SK-N-SH (cell line): Measurements from ENCODE around the gene MGAT4A. TPM values are rescaled to one million over a fixed set of nuclear protein-coding genes. Genes with fewer than 3 reads are reported as not detected.

Source experiments
- CTCF ChIA-PET: fragments of 300-600, 350-600 bp; formaldehyde crosslinking; extraction: SDS; loops from one replicate; lab custom pipeline; 2021; lab: Yijun Ruan, JAX
- POLR2A ChIA-PET: fragments of 350-600 bp; sonication (Branson Sonifier 250); formaldehyde crosslinking; extraction: SDS; loops from one replicate; lab custom pipeline; 2020; ENCODE audit warnings: antibody characterized with exemption, inconsistent platforms; lab: Yijun Ruan, JAX
- DNase-seq: peaks from one replicate; pipeline ENCODE4 v3.0.0; 2012
- H2AFZ ChIP-seq: fragments of 200-600 bp; sonication (generic); 2 replicates; pipeline ENCODE4 v1.8.1; 2016; ENCODE audit warnings: antibody characterized with exemption, mild to moderate bottlenecking, low read depth
- H3F3A ChIP-seq: fragments of 200-600 bp; sonication (generic); replicated peaks from 2 replicates; pipeline ENCODE3; 2016; ENCODE audit warnings: antibody characterized with exemption, mild to moderate bottlenecking; ENCODE audit not compliant: insufficient read depth
- H3K27ac ChIP-seq, 2 experiments: fragments of 200-500 bp in 1 of 2; fragments of 200-600 bp in 1 of 2; sonication (Bioruptor generic) in 1 of 2; sonication (generic), shearing (Covaris generic) in 1 of 2; 2 replicates each; pipeline versions ENCODE4 v1.5.1 to v1.6.1; 2014 to 2016; ENCODE audit warnings: low read depth in 2 of 2, inconsistent platforms in 1 of 2, low read length in 1 of 2, mild to moderate bottlenecking in 1 of 2, mixed read lengths in 1 of 2
- H3K27me3 ChIP-seq: fragments of 200-600 bp; sonication (generic), shearing (Covaris generic); 2 replicates; pipeline ENCODE4 v1.6.1; 2016; ENCODE audit warnings: mixed run types; ENCODE audit not compliant: insufficient read depth
- H3K36me3 ChIP-seq, 2 experiments: fragments of 200-500 bp in 1 of 2; fragments of 200-600 bp in 1 of 2; sonication (Bioruptor generic) in 1 of 2; sonication (generic) in 1 of 2; replicated peaks in 1 of 2; 2 replicates each; pipeline versions ENCODE3 to v1.5.1; 2014 to 2016; ENCODE audit warnings: low read length in 1 of 2, mild to moderate bottlenecking in 1 of 2; ENCODE audit not compliant: insufficient read depth in 2 of 2, control insufficient read depth in 1 of 2
- H3K4me1 ChIP-seq, 2 experiments: fragments of 200-500 bp in 1 of 2; fragments of 200-600 bp in 1 of 2; sonication (Bioruptor generic) in 1 of 2; sonication (generic), shearing (Covaris generic) in 1 of 2; 2 replicates each; pipeline versions ENCODE4 v1.5.1 to v1.6.1; 2014 to 2016; ENCODE audit warnings: low read depth in 1 of 2, low read length in 1 of 2, mixed run types in 1 of 2; ENCODE audit not compliant: insufficient read depth in 2 of 2, control insufficient read depth in 1 of 2
- H3K4me2 ChIP-seq: fragments of 200-600 bp; sonication (generic), shearing (Covaris generic); 2 replicates; pipeline ENCODE4 v1.6.1; 2017; ENCODE audit warnings: mixed run types
- H3K4me3 ChIP-seq, 2 experiments: fragments of 200-500 bp in 1 of 2; fragments of 200-600 bp in 1 of 2; sonication (Bioruptor generic) in 1 of 2; sonication (generic), shearing (Covaris generic) in 1 of 2; 2 replicates each; pipeline versions ENCODE4 v1.5.1 to v1.8.1; 2014 to 2016; ENCODE audit warnings: low read depth in 2 of 2, inconsistent platforms in 1 of 2, low read length in 1 of 2, mild to moderate bottlenecking in 1 of 2, mixed read lengths in 1 of 2, moderate library complexity in 1 of 2
- H3K79me2 ChIP-seq: fragments of 200-600 bp; sonication (generic); 2 replicates; pipeline ENCODE4 v1.8.1; 2017; ENCODE audit warnings: mild to moderate bottlenecking; ENCODE audit not compliant: insufficient read depth
- H3K9ac ChIP-seq: fragments of 200-600 bp; sonication (generic); 2 replicates; pipeline ENCODE4 v1.6.1; 2017; ENCODE audit warnings: mixed run types
- H3K9me2 ChIP-seq: fragments of 200-600 bp; sonication (generic); 2 replicates; pipeline ENCODE4 v1.6.1; 2017; ENCODE audit warnings: mixed run types
- H3K9me3 ChIP-seq: fragments of 200-600 bp; sonication (generic); 2 replicates; pipeline ENCODE4 v1.6.1; 2017; ENCODE audit warnings: mixed run types, mild to moderate bottlenecking, moderate library complexity
- H4K20me1 ChIP-seq: fragments of 200-600 bp; sonication (generic); 2 replicates; pipeline ENCODE4 v1.6.1; 2017; ENCODE audit warnings: mild to moderate bottlenecking, mixed run types; ENCODE audit not compliant: insufficient read depth
- CTCF ChIP-seq: fragments of 200-600 bp; sonication (generic); IDR thresholded peaks from 2 replicates; pipeline ENCODE4 v1.6.1; 2017; ENCODE audit warnings: antibody characterized with exemption, mild to moderate bottlenecking, moderate library complexity
- EP300 ChIP-seq, 2 experiments: IDR thresholded peaks; 2 replicates each; pipeline versions ENCODE4 v1.4.0 to v1.6.1; 2012; ENCODE audit warnings: borderline replicate concordance in 1 of 2, low read depth in 1 of 2, low read length in 1 of 2
- FOXJ3 ChIP-seq: sonication (generic); formaldehyde crosslinking; IDR thresholded peaks from 2 replicates; pipeline ENCODE4 v1.5.1; 2020; ENCODE audit warnings: mild to moderate bottlenecking, missing genetic modification reagents
- FOXM1 ChIP-seq: IDR thresholded peaks from 2 replicates; pipeline ENCODE4 v1.4.0; 2012; ENCODE audit warnings: low read depth, mild to moderate bottlenecking
- GABPA ChIP-seq: IDR thresholded peaks from 2 replicates; pipeline ENCODE4 v1.4.0; 2012; ENCODE audit warnings: low read depth, mild to moderate bottlenecking
- GATA2 ChIP-seq: sonication (generic); formaldehyde crosslinking; IDR thresholded peaks from 2 replicates; pipeline ENCODE4 v1.5.0; 2020; ENCODE audit warnings: mild to moderate bottlenecking, missing genetic modification reagents
- IRF3 ChIP-seq: fragments of 150-350 bp; IDR thresholded peaks from 2 replicates; pipeline ENCODE4 v1.6.1; 2016; ENCODE audit warnings: mild to moderate bottlenecking, low read depth, low read length
- NFIC ChIP-seq: IDR thresholded peaks from 2 replicates; pipeline ENCODE4 v1.4.0; 2012; ENCODE audit warnings: borderline replicate concordance
- NRF1 ChIP-seq: IDR thresholded peaks from 2 replicates; pipeline ENCODE4 v1.6.1; 2012; ENCODE audit warnings: low read depth, mild to moderate bottlenecking, low read length
- POLR2AphosphoS5 ChIP-seq: IDR thresholded peaks from 2 replicates; pipeline ENCODE4 v1.6.1; 2012; ENCODE audit warnings: low read depth, low read length
- RAD21 ChIP-seq: IDR thresholded peaks from 2 replicates; pipeline ENCODE4 v1.6.1; 2012; ENCODE audit warnings: mild to moderate bottlenecking, low read length
- RCOR1 ChIP-seq: fragments of 150-350 bp; IDR thresholded peaks from 2 replicates; pipeline ENCODE4 v1.6.1; 2017; ENCODE audit warnings: antibody characterized with exemption, low read length
- RXRA ChIP-seq: IDR thresholded peaks from 2 replicates; pipeline ENCODE4 v1.4.0; 2012; ENCODE audit warnings: low read depth, mild to moderate bottlenecking, borderline replicate concordance
- SIN3A ChIP-seq: IDR thresholded peaks from 2 replicates; pipeline ENCODE4 v1.6.1; 2012; ENCODE audit warnings: low read depth, mild to moderate bottlenecking, low read length, moderate library complexity, borderline replicate concordance
- TAF1 ChIP-seq: IDR thresholded peaks from 2 replicates; pipeline ENCODE4 v1.6.1; 2012; ENCODE audit warnings: low read depth, mild to moderate bottlenecking, low read length, moderate library complexity, borderline replicate concordance
- USF1 ChIP-seq: IDR thresholded peaks from 2 replicates; pipeline ENCODE4 v1.4.0; 2012; ENCODE audit warnings: low read depth, borderline replicate concordance
- YY1 ChIP-seq: IDR thresholded peaks from 2 replicates; pipeline ENCODE4 v1.4.0; 2012; ENCODE audit warnings: low read depth, mild to moderate bottlenecking
- ZBTB33 ChIP-seq: IDR thresholded peaks from 2 replicates; pipeline ENCODE4 v1.4.0; 2012; ENCODE audit warnings: low read depth, borderline replicate concordance
- WGBS: methylation state at CpG from one replicate; pipeline ENCODE4 v1.1.6; 2017; ENCODE audit warnings: low lambda C conversion rate; 5-methylcytosine and 5-hydroxymethylcytosine counted together
- polyA plus RNA-seq, 3 experiments: library from polyadenylated mRNA; depleted of rRNA; stranded (reverse); fragments of >200 nt; gene quantifications; 2 replicates each; pipeline ENCODE4 v1.2.3, GENCODE V29; 2012

Gene MGAT4A
- polyA plus RNA-seq, 1 of the 3 experiments (the other 2 are of a cell fraction) = 0.07 TPM

- no peak for DNase-seq
- H3K9me2 ChIP-seq = no peaks in the 10 kb centered on the region
- no peak overlapping the region for H3K4me3 ChIP-seq
- H3K9me3 ChIP-seq = no peaks in the 10 kb centered on the region
- CTCF ChIA-PET = no interaction called here
- no peaks in the 10 kb centered on the region for H3K79me2 ChIP-seq
- H2AFZ ChIP-seq = no peak overlapping the region
- H3K27me3 ChIP-seq = no peaks in the 10 kb centered on the region
- no peak overlapping the region for H3K4me2 ChIP-seq
- POLR2A ChIA-PET = no interaction called here
- H3K36me3 ChIP-seq = no peaks in the 10 kb centered on the region
- peaks cover 0 to 6% of the 10 kb centered on the region in 2 experiments; a peak in 1 of 4 replicates for H3K4me1 ChIP-seq
- H3K9ac ChIP-seq = no peak overlapping the region
- 7% methylated on average over 1 of the region's 1 CpG for WGBS
- no peaks in the 10 kb centered on the region for H4K20me1 ChIP-seq
- no peak for TF ChIP-seq SIN3A
- TF ChIP-seq CTCF = no peak
- TF ChIP-seq ZBTB33 = no peak
- no peak for TF ChIP-seq USF1
- TF ChIP-seq IRF3 = no peak
- TF ChIP-seq FOXJ3 = no peak
- TF ChIP-seq POLR2AphosphoS5 = no peak
- TF ChIP-seq GABPA = no peak
- TF ChIP-seq FOXM1 = no peak
- no peak for TF ChIP-seq RCOR1
- no peak for TF ChIP-seq EP300 (IDR thresholded peaks at IDR 0.05; ENCODE audit: borderline replicate concordance in 1 of 2, low read depth in 1 of 2, low read length in 1 of 2)
- no peak for TF ChIP-seq RAD21
- TF ChIP-seq NRF1 = no peak
- no peak for TF ChIP-seq GATA2 (CRISPR knock-in tag)
- no peak for TF ChIP-seq NFIC
- TF ChIP-seq RXRA = no peak
- TF ChIP-seq TAF1 = no peak
- TF ChIP-seq YY1 = no peak
- H3F3A ChIP-seq = no peaks in the 10 kb centered on the region
- H3K27ac ChIP-seq = no peak overlapping the region
Observed at GRCh38 chr2:98751748-98752147, 20.8 kb upstream of the MGAT4A start.
